Chondrocyte (in vitro differentiated cells): Measurements from ENCODE around the gene GGTA1. TPM values are rescaled to one million over a fixed set of nuclear protein-coding genes. Genes with fewer than 3 reads are reported as not detected.
A peak's percentile ranks its signal among the peaks of the same experiment; 100 is the strongest.
"Not testable (repeated sequence)": the region's sequence is repeated elsewhere in the genome, so short reads cannot be mapped to it uniquely, and the experiment has no call there.

Source experiments
- DNase-seq: peaks from one replicate; pipeline ENCODE4 v3.0.0; 2021; ENCODE audit warnings: mixed read lengths, low spot score
- H3K27ac Mint-ChIP-seq: one replicate; pipeline ENCODE4 v1.8.0; 2021; ENCODE audit warnings: mild to moderate bottlenecking, moderate library complexity, mixed read lengths; ENCODE audit not compliant: unreplicated experiment
- H3K27me3 Mint-ChIP-seq: 2 replicates; pipeline ENCODE4 v1.8.0; 2021; ENCODE audit warnings: low read depth, mixed read lengths
- H3K36me3 Mint-ChIP-seq: 2 replicates; pipeline ENCODE4 v1.8.0; 2021; ENCODE audit warnings: low read depth, mixed read lengths
- H3K4me1 Mint-ChIP-seq: 2 replicates; pipeline ENCODE4 v1.8.0; 2021; ENCODE audit warnings: low read depth, mild to moderate bottlenecking, mixed read lengths
- H3K4me3 Mint-ChIP-seq: one replicate; pipeline ENCODE4 v1.8.0; 2021; ENCODE audit warnings: mild to moderate bottlenecking, moderate library complexity, mixed read lengths; ENCODE audit not compliant: unreplicated experiment
- H3K9me3 Mint-ChIP-seq: 2 replicates; pipeline ENCODE4 v1.8.0; 2021; ENCODE audit warnings: low read depth, mixed read lengths
- total RNA-seq: library from RNA; stranded (reverse); gene quantifications from 3 replicates; pipeline ENCODE4 v1.2.1, GENCODE V29; 2021
- TF ChIP-seq, protein P1 (sequence below): fragments of 200-600 bp; sonication (generic); IDR thresholded peaks from 2 replicates; pipeline ENCODE4 v1.5.0; 2021; ENCODE audit warnings: antibody characterized with exemption, mild to moderate bottlenecking, moderate library complexity

Gene GGTA1
- total RNA-seq, 1 donor from 2014 or later = 3.2 TPM

DNA sequence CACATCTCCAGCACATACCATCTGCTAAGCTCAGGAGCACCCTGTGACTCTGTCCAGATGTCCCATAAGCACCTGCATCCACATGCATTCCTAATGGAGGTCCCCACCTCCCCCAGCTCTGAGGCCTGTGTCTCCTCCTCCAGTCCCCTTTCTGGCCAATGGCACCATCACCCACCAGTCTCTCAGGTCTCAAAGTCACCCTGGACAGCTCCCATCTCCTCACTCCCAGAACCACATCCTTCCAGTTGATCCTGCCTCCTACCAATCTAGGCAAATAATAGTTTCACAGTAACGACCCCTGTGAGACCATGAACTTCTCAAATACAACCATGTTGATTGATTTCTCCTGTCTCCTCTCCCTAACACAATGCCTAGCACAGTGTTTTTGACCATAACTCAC lies 40.1 kb downstream of the GGTA1 start:
- DNase-seq = no peak
- Mint-ChIP-seq H3K27ac (no peak overlapping the region), H3K27me3 (peaks cover 41% of the 10 kb centered on the region), H3K36me3 (no peaks in the 10 kb centered on the region), H3K4me3 (no peak overlapping the region), H3K4me1 (peaks cover 5% of the 10 kb centered on the region), H3K9me3 (no peaks in the 10 kb centered on the region)
- TF ChIP-seq, protein P1, sequence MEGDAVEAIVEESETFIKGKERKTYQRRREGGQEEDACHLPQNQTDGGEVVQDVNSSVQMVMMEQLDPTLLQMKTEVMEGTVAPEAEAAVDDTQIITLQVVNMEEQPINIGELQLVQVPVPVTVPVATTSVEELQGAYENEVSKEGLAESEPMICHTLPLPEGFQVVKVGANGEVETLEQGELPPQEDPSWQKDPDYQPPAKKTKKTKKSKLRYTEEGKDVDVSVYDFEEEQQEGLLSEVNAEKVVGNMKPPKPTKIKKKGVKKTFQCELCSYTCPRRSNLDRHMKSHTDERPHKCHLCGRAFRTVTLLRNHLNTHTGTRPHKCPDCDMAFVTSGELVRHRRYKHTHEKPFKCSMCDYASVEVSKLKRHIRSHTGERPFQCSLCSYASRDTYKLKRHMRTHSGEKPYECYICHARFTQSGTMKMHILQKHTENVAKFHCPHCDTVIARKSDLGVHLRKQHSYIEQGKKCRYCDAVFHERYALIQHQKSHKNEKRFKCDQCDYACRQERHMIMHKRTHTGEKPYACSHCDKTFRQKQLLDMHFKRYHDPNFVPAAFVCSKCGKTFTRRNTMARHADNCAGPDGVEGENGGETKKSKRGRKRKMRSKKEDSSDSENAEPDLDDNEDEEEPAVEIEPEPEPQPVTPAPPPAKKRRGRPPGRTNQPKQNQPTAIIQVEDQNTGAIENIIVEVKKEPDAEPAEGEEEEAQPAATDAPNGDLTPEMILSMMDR = no peak

DNA sequence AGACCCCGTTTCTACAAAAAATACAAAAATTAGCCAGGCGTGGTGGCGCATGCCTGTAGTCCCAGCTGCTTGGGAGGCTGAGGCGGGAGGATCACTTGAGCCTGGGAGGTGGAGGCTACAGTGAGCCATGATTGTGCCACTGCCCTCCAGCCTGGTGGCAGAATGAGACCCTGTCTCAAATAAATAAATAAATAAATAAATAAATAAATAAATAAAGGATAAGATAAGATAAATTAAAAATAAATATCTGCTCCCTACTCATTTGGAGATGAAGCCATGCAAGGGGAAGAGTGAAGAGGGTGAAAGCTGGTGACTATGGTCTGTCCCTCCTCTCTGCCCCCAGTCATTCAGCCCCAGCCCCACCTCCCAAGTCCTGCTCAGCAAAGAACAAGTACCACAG lies 41.2 kb downstream of the GGTA1 start:
- peaks cover 46% of the 10 kb centered on the region for H3K27me3 Mint-ChIP-seq
- H3K9me3 Mint-ChIP-seq, H3K36me3 Mint-ChIP-seq, H3K27ac Mint-ChIP-seq, DNase-seq, H3K4me3 Mint-ChIP-seq, H3K4me1 Mint-ChIP-seq: not testable (repeated sequence)

DNA sequence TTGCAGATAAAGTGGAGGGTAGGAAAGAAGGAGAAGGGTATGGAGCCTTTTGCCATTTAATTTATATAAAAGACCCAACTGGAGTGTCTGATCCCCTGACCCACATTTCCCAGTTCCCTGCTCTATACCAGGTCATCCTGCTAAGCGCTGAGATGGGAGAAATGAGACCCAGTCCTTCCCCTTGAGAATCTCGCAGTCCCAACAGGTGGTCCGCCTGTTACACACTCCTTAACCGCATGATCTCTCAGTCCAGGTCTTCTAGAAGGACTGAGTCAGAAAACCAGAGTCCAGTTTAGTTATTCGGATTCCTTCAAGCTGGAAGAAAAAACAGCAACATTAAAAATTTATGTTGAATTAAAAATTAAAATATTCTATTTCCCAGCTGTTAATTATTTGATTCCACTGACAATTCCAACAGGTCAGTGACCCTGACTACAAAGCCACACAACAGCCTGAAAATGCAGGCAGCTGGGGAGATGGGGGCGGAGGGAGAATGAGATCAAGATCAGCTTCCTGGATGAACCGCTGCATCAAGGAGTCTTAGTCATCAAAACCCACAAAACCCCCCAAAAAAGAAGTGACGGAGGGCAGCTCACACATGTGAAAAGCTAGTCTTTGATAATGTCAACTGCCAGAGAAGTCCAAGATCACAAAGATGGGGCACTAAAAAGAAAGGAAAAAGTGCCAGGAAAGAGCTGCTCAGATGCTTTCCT lies 44.0 kb downstream of the GGTA1 start:
- no peak for DNase-seq
- Mint-ChIP-seq H3K4me1 (no peaks in the 10 kb centered on the region), H3K4me3 (no peak overlapping the region), H3K9me3 (no peaks in the 10 kb centered on the region), H3K27ac (no peak overlapping the region), H3K36me3 (no peaks in the 10 kb centered on the region), H3K27me3 (peaks cover 52% of the 10 kb centered on the region)
- TF ChIP-seq, protein P1 = no peak

DNA sequence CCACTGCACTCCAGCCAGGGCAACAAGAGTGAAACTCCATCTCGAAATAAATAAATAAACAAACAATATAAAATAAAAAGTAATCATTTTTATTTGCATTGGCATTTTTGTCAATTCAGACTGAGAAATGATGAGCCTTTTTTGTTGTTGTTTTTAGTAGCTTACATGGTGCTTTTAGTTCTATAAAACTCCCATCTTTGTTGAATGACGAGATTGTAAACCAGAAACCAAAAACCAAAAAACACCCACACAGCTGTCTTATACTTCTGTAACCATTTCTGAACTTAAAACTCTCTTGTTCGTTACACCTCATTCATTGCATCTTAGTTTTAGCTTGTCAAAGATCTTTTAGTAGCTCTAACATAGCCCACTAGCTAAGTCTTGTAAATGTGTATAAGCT lies 44.7 kb downstream of the GGTA1 start:
- Mint-ChIP-seq H3K36me3 (no peaks in the 10 kb centered on the region), H3K4me3 (no peak overlapping the region), H3K4me1 (no peaks in the 10 kb centered on the region), H3K9me3 (no peaks in the 10 kb centered on the region), H3K27ac (no peak overlapping the region), H3K27me3 (peaks cover 55% of the 10 kb centered on the region)
- TF ChIP-seq, protein P1 = no peak
- DNase-seq = no peak

DNA sequence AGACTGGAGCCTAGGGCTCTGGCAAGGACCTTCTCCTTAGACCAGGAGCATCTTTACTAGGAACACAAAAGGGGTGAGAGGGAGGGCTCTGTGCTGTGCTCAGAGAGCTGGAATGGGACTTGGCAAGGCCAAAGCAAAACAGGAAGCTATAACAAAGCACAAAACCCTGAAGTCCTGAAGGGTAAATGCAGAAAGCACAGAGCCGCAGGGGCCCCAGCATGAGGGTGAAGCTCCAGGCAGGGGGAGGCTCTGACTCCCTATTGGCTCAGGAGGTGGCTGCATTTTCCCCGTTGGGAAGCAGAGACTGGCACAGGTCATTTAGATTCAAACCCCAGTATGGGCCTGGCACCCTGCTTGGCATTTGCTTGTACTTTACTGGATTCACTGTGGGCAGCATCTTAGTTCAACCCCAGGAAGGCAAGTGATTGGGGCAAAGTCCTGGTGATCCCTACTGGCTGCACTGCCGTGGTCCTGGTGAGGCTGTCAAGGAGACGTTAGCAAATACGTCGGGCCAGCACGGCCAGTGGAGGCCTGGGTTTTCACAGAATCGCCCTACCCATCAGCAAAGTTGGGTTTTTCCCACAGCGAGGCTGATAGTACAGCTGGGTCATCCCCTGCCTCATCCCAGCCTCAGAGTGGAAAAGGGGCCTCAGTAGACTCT lies 46.3 kb downstream of the GGTA1 start:
- H3K4me1 Mint-ChIP-seq = no peaks in the 10 kb centered on the region
- peaks cover 43% of the 10 kb centered on the region for H3K27me3 Mint-ChIP-seq
- TF ChIP-seq, protein P1 = no peak
- H3K27ac Mint-ChIP-seq = peak overlapping the region; percentile 20
- no peaks in the 10 kb centered on the region for H3K36me3 Mint-ChIP-seq
- DNase-seq = no peak
- H3K4me3 Mint-ChIP-seq = no peak overlapping the region
- no peaks in the 10 kb centered on the region for H3K9me3 Mint-ChIP-seq
